Calu3 (cell line): ENCODE results near the gene MTR. TPM values are rescaled to one million over a fixed set of nuclear protein-coding genes. Genes with fewer than 3 reads are reported as not detected.

ENCODE experiments used
- BruUV-seq: library from RNA; stranded (reverse); fragments of 400-500 nt; replicated peaks from 2 replicates; lab custom pipeline; 2021; lab: Mats Ljungman, UMichigan
- CTCF ChIA-PET: fragments of 300-600 bp; sonication (Branson Sonifier 250); formaldehyde crosslinking; loops from one replicate; lab custom pipeline; 2022; ENCODE audit warnings: antibody characterized with exemption; lab: Charles Lee
- DNase-seq: peaks from one replicate; pipeline ENCODE4 v3.0.0; 2022
- H3K27ac Mint-ChIP-seq: one replicate; pipeline ENCODE4 v1.8.0; 2022; ENCODE audit warnings: mixed read lengths; ENCODE audit not compliant: unreplicated experiment
- H3K27me3 Mint-ChIP-seq: one replicate; pipeline ENCODE4 v1.8.0; 2022; ENCODE audit warnings: mixed read lengths; ENCODE audit not compliant: unreplicated experiment
- H3K36me3 Mint-ChIP-seq: one replicate; pipeline ENCODE4 v1.8.0; 2022; ENCODE audit warnings: mild to moderate bottlenecking, moderate library complexity, mixed read lengths; ENCODE audit not compliant: insufficient read depth, unreplicated experiment
- H3K4me1 Mint-ChIP-seq: one replicate; pipeline ENCODE4 v1.8.0; 2022; ENCODE audit warnings: mild to moderate bottlenecking, low read depth, mixed read lengths; ENCODE audit not compliant: unreplicated experiment
- H3K4me3 Mint-ChIP-seq: one replicate; pipeline ENCODE4 v1.8.0; 2022; ENCODE audit warnings: mild to moderate bottlenecking, low read depth, moderate library complexity, mixed read lengths; ENCODE audit not compliant: unreplicated experiment
- H3K9me3 Mint-ChIP-seq: one replicate; pipeline ENCODE4 v1.8.0; 2022; ENCODE audit warnings: low read depth, mixed read lengths; ENCODE audit not compliant: unreplicated experiment
- CTCF ChIP-seq: fragments of 200-600 bp; IDR thresholded peaks from one replicate; pipeline ENCODE4 v1.8.0; 2022; ENCODE audit warnings: antibody characterized with exemption; ENCODE audit not compliant: unreplicated experiment
- intact Hi-C: fragments of 100-400 bp; cut with micrococcal nuclease; formaldehyde crosslinking; loops from one replicate; pipeline ENCODE4 v1.10.0; 2022; ENCODE audit not compliant: unreplicated experiment
- total RNA-seq: library from RNA; stranded (reverse); gene quantifications from 2 replicates; pipeline ENCODE4 v1.2.3, GENCODE V29; 2022

MTR gene
- total RNA-seq, 1 experiment from 2014 or later: 37.0 TPM

GRCh38 chr1:236760480-236760879 is 34.6 kb upstream of the MTR start:
- Mint-ChIP-seq H3K27me3 (no peaks in the 10 kb centered on the region), H3K4me1 (no peaks in the 10 kb centered on the region), H3K9me3 (no peaks in the 10 kb centered on the region), H3K27ac (no peak overlapping the region), H3K4me3 (no peak overlapping the region), H3K36me3 (no peaks in the 10 kb centered on the region)
- TF ChIP-seq CTCF: no peak
- no TSS peak for BruUV-seq
- no peak for DNase-seq
- intact Hi-C loops: no loop called here
- CTCF ChIA-PET: interaction anchor here (2.1 kb wide), 1 partner anchor 802 kb away, joined by 10 read pairs; no protein-coding TSS in a partner anchor

- no TSS peak for BruUV-seq
- intact Hi-C loops: no loop called here
- H3K4me3 Mint-ChIP-seq: no peak overlapping the region
- H3K27me3 Mint-ChIP-seq: no peaks in the 10 kb centered on the region
- no peak for TF ChIP-seq CTCF
- H3K9me3 Mint-ChIP-seq: no peaks in the 10 kb centered on the region
- no peak for DNase-seq
- no peaks in the 10 kb centered on the region for H3K4me1 Mint-ChIP-seq
- CTCF ChIA-PET: interaction anchor here (2.1 kb wide), 1 partner anchor 801 kb away, joined by 10 read pairs; no protein-coding TSS in a partner anchor
- no peaks in the 10 kb centered on the region for H3K36me3 Mint-ChIP-seq
- H3K27ac Mint-ChIP-seq: no peak overlapping the region
These were observed 34.1 kb upstream of the MTR start for GRCh38 chr1:236760986-236761385.

GRCh38 chr1:236761397-236762132 is 33.5 kb upstream of the MTR start:
- CTCF ChIA-PET: no interaction called here
- TF ChIP-seq CTCF: no peak
- Mint-ChIP-seq H3K27me3 (no peaks in the 10 kb centered on the region), H3K36me3 (no peaks in the 10 kb centered on the region), H3K4me3 (no peak overlapping the region), H3K9me3 (no peaks in the 10 kb centered on the region), H3K27ac (no peak overlapping the region), H3K4me1 (no peaks in the 10 kb centered on the region)
- BruUV-seq: no TSS peak
- no peak for DNase-seq
- intact Hi-C loops: no loop called here

- TF ChIP-seq CTCF: no peak
- DNase-seq: no peak
- intact Hi-C loops: no loop called here
These were observed 32.7 kb upstream of the MTR start for GRCh38 chr1:236762410-236762809.

More at GRCh38 chr1:236762410-236762809, 32.7 kb upstream of the MTR start:
- no TSS peak for BruUV-seq
- H3K9me3 Mint-ChIP-seq: no peaks in the 10 kb centered on the region
- H3K4me1 Mint-ChIP-seq: no peaks in the 10 kb centered on the region
- H3K36me3 Mint-ChIP-seq: no peaks in the 10 kb centered on the region
- no peak overlapping the region for H3K4me3 Mint-ChIP-seq
- H3K27me3 Mint-ChIP-seq: no peaks in the 10 kb centered on the region
- CTCF ChIA-PET: no interaction called here
- no peak overlapping the region for H3K27ac Mint-ChIP-seq
